NCI-H2029 treated with DMSO at 0.1 percent for 48 hours (cell line): ENCODE measurements around the gene NUBP1.
"Not testable (repeated sequence)": the region's sequence is repeated elsewhere in the genome, so short reads cannot be mapped to it uniquely, and the experiment has no call there.

Experiments
- DNase-seq: peaks from one replicate; lab custom pipeline; 2025; lab: John Stamatoyannopoulos, UW

The NUBP1 gene

DNA sequence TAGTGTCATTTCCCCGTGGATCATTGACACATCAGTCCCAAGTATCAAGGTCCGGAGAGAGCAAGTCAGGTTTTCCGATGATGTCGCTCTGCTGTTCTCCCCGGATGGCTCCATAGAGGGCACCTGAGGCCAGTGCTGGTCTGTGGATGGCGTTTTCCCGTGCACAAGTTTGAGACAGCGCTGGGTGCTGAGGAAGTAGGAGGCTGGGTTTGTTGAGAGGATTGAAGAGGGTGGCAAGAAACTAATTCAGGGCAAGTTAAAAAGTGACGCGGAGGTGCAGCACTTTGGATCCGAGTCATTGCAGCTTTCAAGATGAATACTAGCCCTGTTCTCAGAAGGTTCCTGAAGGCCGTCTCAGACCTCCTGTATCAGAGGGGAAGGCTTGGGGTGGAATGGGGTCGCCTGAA is 7.7 kb downstream of the NUBP1 start:
- no peak for DNase-seq

DNA sequence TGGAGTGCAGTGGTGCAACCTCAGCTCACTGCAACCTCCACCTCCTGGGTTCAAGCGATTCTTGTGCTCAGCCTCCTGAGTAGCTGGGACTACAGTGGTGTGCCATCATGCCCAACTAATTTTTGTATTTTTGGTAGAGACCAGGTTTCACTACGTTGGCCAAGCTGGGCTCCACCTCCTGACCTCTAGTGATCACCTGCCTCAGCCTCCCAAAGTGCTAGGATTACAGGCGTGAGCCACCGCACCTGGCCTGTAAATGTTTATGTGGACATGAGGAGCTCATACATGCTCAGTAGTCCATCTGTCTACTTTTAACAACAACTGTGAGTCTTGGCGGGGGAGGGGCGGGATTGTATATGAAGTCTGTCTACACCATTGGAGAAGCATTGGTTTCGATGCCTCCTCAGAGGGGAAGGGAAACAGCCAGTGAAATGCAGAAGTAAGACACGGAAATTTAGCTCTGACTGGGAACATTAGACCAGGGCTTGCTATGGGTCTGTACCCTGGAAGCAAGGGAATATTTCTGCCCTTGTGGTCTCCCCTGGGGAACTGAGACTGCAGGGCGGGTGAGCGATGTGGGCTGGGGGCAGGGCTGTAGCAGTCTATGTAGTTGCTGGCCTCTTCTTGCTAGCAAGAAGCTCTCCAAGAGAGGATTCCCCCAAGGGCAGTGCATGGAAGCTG is 9.3 kb downstream of the NUBP1 start:
- no peak for DNase-seq

GRCh38 chr16:10753670-10754069 is 10.0 kb downstream of the NUBP1 start:
- DNase-seq: no peak

GRCh38 chr16:10754941-10755340 is 11.3 kb downstream of the NUBP1 start:
- no peak for DNase-seq

DNA sequence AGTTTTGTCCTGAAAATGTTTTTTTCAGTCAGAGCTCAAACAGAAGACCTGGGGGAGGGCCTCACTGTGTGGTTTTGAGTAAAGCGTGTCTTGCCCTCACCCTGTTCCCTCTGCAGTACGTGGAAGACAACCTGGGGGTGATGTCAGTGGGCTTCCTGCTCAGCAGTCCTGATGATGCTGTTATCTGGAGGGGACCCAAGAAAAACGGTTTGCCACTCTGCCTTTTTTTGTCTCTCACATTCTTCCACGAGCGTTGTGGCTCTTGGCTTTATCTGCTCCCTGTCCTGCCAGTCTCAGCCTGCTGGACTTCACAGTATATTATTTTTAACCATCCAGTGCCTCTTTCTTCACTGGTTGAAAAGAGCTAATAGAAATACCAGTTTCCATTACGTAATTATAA is 12.9 kb downstream of the NUBP1 start:
- DNase-seq: no peak

DNA sequence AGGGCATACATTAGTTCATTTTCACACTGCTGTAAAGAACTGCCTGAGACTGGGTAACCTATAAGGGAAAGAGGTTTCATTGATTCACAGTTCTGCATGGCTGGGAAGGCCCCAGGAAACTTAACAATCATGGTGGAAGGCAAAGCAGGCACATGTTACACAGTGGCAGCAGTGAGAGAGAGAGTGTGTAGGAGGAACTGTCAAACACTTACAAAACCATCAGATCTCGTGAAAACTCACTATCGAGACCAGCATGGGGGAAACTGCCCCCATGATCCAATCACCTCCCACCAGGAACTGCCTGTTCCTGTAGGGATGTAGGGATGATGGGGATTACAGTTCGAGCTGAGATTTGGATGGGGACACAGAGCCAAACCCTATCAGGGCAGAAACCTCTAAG is 17.2 kb downstream of the NUBP1 start:
- no peak for DNase-seq

- no peak for DNase-seq
These were observed 17.7 kb downstream of the NUBP1 start for GRCh38 chr16:10761373-10761772.

GRCh38 chr16:10762336-10763016 is 18.8 kb downstream of the NUBP1 start:
- DNase-seq: no peak

GRCh38 chr16:10763456-10763855 is 19.8 kb downstream of the NUBP1 start:
- no peak for DNase-seq

- DNase-seq: no peak
These were observed 22.1 kb downstream of the NUBP1 start for GRCh38 chr16:10765772-10766171.

- no peak for DNase-seq
These were observed 23.5 kb downstream of the NUBP1 start for GRCh38 chr16:10767127-10767526.

DNA sequence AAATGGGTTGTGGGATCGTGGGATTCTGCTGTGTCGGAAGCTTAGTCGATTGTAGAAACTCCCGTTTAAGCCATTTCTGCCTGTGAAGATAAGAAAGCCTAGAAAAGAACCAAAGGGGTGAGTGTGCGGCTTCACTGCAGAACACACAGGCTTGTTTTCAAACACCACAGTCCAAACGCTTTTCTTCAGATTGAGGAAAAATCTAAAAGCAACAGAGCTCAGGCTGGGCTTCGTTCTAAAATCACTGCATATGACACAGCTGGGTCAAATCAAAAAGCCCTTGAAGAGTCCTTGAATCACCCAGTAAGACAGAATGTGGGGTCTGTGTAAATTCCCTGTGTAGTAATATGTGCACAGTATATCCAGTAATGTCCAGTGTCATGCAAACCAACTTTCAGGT is 25.7 kb downstream of the NUBP1 start:
- no peak for DNase-seq

- no peak for DNase-seq
These were observed 27.3 kb downstream of the NUBP1 start for GRCh38 chr16:10770907-10771306.

GRCh38 chr16:10776280-10776679 is 32.6 kb downstream of the NUBP1 start:
- DNase-seq: no peak

DNA sequence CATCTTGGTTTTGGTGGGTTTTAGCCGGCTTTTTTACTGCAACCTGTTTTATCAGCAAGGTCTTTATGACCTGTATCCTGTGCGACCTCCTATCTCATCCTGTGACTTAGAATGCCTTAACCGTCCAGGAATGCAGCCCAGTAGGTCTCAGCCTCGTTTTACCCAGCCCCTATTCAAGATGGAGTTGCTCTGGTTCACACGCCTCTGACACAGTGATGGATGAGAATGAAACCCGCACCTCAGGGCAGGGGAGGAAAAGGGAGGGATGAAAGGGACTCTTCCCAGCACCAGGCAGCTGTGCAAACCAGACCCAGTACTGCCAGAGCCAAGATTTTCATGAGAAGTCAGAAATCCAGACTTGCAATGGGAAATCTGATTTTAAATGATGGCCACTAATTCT is 33.3 kb downstream of the NUBP1 start:
- DNase-seq: not testable (repeated sequence)

DNA sequence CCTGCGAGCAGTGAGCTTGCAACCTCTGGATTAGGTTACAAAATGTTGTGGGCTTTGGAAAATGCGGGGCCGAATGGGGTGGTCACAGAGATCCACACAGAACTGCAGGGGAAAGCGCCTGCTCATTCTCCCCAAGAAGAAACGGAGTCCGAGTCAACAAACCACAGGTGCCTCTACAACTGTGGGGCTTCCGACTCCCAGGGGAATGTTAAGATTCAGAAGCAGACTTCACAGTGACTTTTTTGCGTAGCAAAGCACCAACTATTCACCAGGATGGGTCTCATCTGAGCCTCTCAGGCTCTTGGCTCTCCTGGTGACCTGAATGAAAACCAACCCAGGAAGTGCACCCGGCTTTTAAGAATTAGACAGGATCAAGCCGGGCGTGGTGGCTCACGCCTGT is 33.7 kb downstream of the NUBP1 start:
- DNase-seq: no peak

- DNase-seq: not testable (repeated sequence)
These were observed 36.3 kb downstream of the NUBP1 start for GRCh38 chr16:10779908-10780307.

DNA sequence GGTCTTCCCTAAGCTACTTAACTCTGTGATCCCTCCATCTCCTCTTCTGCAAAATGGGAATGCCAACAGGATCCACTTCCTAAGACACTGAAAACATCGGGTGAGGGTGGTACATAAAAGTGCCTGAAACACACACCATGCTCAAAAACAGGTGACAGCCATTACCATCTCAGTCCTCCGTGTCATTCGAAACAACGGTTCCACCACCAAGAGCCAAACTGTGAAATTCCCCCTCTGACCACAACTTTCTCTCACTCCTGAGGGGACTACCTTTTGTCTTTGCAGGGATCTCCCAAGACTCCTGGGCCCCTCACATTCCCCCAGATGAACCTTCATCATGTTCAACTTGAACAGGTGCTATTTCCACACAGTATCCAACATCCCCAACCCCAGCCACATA is 37.0 kb downstream of the NUBP1 start:
- DNase-seq: no peak

DNA sequence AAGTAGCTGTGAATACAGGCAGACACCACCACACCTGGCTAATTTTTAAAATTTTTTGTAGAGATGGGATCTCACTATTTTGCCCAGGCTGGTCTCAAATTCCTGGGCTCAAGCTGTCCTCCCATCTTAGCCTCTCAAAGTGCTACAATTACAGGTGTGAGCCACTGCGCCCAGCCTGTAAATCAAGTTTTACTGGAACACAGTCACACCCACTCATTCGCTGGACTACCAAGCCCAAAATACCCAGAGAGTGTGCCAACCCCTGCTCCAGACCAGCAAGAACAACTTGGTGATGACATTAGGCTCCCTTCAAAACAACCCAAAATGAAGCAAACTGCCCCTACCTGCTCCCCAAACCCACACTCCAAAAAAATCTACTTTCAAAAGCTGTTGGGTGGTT is 39.0 kb downstream of the NUBP1 start:
- no peak for DNase-seq

DNA sequence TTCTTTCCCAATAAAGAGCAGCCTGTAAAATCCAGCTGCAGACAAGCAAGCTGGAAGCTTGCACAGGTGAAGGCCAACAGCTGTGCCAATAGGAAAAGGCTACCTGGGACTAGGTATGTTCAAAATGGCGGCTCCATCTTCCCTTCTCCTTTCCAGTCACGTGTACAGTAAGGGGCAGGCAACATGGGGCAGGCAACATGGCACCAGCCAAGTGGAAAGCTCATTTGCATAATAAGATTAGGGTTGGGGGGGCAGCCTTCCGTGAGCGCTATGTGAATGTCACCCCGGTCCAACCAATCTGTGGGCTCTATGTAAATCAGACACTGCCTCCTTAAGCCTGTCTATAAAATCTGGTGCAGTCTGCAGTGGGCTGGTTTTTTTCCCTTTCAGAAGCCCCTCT is 43.7 kb downstream of the NUBP1 start:
- no peak for DNase-seq

DNA sequence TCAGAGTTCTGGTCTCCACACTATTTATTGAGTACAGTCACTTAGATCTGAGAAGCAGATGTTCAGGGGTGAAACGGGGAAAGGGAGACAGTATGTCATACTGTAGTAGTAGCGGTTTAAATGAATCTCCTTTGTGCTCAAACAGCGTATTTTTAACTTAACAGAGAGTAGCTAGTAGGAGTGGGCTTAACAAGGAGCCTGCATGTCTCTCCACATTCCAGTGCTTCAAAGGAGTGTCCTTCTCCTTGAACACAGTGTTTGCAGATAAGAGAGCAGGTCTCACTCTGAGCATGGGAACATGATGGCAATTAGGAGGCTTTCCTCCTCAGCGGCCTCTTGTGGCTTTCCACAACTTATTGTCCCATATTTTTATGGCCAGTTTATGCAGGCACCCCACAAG is 45.0 kb downstream of the NUBP1 start:
- DNase-seq: not testable (repeated sequence)

DNA sequence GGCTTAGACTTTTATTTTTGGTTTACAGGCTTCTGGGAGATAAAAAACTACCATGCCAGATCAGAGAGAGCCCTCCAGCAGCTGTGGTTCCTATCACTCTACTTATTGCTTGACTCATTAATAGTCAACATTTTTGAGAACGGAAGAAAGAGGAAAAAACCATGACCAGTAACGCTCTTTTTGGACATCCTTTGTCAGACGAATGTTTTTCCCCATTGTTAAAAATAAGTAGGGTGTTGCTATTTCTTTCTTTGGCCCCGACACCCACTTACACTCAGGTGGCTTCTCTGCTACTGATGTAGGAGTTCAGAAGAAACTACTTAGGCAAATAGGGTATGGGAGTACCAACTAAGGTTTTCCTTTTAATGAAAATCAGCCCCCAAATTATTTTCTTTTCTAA is 47.4 kb downstream of the NUBP1 start:
- no peak for DNase-seq

GRCh38 chr16:10799736-10800135 is 56.1 kb downstream of the NUBP1 start:
- no peak for DNase-seq

DNA sequence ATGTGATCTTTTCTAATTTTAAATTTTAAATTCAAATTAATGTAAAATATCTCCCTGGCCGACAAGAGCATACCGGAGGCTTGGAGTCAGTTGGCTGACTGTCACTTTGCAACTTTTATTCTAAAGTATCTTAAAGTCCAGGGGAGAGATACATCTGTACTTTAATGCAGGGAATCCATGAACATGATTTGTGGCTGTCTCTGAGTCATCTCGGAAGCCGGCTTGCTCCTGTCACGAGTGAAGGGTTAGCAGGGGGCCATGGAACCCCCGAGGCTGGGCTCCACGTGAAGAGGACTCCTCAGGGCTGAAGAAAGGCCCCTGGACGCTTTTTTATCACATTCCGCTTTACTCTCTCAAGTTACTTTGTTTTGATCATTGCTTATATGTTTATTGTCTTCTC is 61.7 kb downstream of the NUBP1 start:
- DNase-seq: no peak
